Loucy (cell line): ENCODE results near the gene ZSWIM9.

Experiments
- H2AFZ ChIP-seq: fragments of 200-600 bp; sonication (generic); 2 replicates; pipeline ENCODE4 v1.6.0; 2016; ENCODE audit warnings: antibody characterized with exemption, mild to moderate bottlenecking, low read length, moderate library complexity
- H3F3A ChIP-seq: fragments of 200-600 bp; 2 replicates; pipeline ENCODE4 v1.6.0; 2016; ENCODE audit warnings: antibody characterized with exemption, low read depth, mild to moderate bottlenecking
- H3K27me3 ChIP-seq: fragments of 200-600 bp; sonication (generic); 2 replicates; pipeline ENCODE4 v1.6.1; 2014; ENCODE audit warnings: low read length, mild to moderate bottlenecking; ENCODE audit not compliant: insufficient read depth, poor library complexity, severe bottlenecking
- H3K36me3 ChIP-seq: fragments of 200-600 bp; sonication (generic); 2 replicates; pipeline ENCODE4 v1.6.1; 2016; ENCODE audit warnings: low read length; ENCODE audit not compliant: insufficient read depth
- H3K4me1 ChIP-seq: fragments of 200-600 bp; sonication (generic); 2 replicates; pipeline ENCODE4 v1.5.1; 2014; ENCODE audit warnings: low read length, mild to moderate bottlenecking; ENCODE audit not compliant: insufficient read depth, poor library complexity, severe bottlenecking
- H3K4me2 ChIP-seq: fragments of 200-600 bp; sonication (generic); 2 replicates; pipeline ENCODE4 v1.6.0; 2014; ENCODE audit warnings: antibody characterized with exemption, low read length, low read depth, mild to moderate bottlenecking; ENCODE audit not compliant: poor library complexity, severe bottlenecking
- H3K4me3 ChIP-seq: fragments of 200-600 bp; sonication (generic); 2 replicates; pipeline ENCODE4 v1.5.1; 2014; ENCODE audit warnings: low read length, mild to moderate bottlenecking, mixed read lengths; ENCODE audit not compliant: poor library complexity, severe bottlenecking
- H3K79me2 ChIP-seq: fragments of 200-600 bp; sonication (generic); 2 replicates; pipeline ENCODE4 v1.6.1; 2014; ENCODE audit warnings: low read length; ENCODE audit not compliant: insufficient read depth
- H3K9ac ChIP-seq: fragments of 200-600 bp; sonication (generic); 2 replicates; pipeline ENCODE4 v1.6.0; 2014; ENCODE audit warnings: mild to moderate bottlenecking, low read depth, low read length, moderate library complexity; ENCODE audit not compliant: poor library complexity, severe bottlenecking
- H3K9me2 ChIP-seq: fragments of 200-600 bp; sonication (generic); replicated peaks from 2 replicates; pipeline ENCODE4 v1.6.1; 2016; ENCODE audit warnings: low read depth, low read length, mixed read lengths
- H3K9me3 ChIP-seq: fragments of 200-600 bp; sonication (generic); 2 replicates; pipeline ENCODE4 v1.6.1; 2014; ENCODE audit warnings: mild to moderate bottlenecking, antibody characterized with exemption, low read length, low read depth; ENCODE audit not compliant: insufficient read depth
- H4K20me1 ChIP-seq: fragments of 200-600 bp; sonication (generic); 2 replicates; pipeline ENCODE4 v1.6.0; 2014; ENCODE audit warnings: antibody characterized with exemption, low read length, mild to moderate bottlenecking; ENCODE audit not compliant: insufficient read depth, poor library complexity, severe bottlenecking
- CTCF ChIP-seq: fragments of 200-600 bp; sonication (generic); conservative IDR thresholded peaks from 2 replicates; pipeline ENCODE4 v1.5.1; 2014; ENCODE audit warnings: mild to moderate bottlenecking, antibody characterized with exemption, low read length
- EZH2phosphoT487 ChIP-seq: fragments of 200-600 bp; IDR thresholded peaks from 2 replicates; pipeline ENCODE4 v1.6.1; 2018; ENCODE audit warnings: antibody characterized with exemption, mild to moderate bottlenecking, moderate library complexity, borderline replicate concordance

Gene ZSWIM9

GRCh38 chr19:48174445-48175030 is 4.1 kb downstream of the ZSWIM9 start:
- no peak overlapping the region for H3K9ac ChIP-seq
- no peaks in the 10 kb centered on the region for H3K9me2 ChIP-seq
- H3K4me2 ChIP-seq, result no peak overlapping the region
- H3K9me3 ChIP-seq, result no peaks in the 10 kb centered on the region
- no peak for TF ChIP-seq CTCF
- no peak for TF ChIP-seq EZH2phosphoT487
- H3K36me3 ChIP-seq, result no peaks in the 10 kb centered on the region
- H4K20me1 ChIP-seq, result no peaks in the 10 kb centered on the region
- H2AFZ ChIP-seq, result no peak overlapping the region
- peaks cover 17% of the 10 kb centered on the region for H3K79me2 ChIP-seq
- H3F3A ChIP-seq, result no peaks in the 10 kb centered on the region
- no peak overlapping the region for H3K4me3 ChIP-seq
- no peaks in the 10 kb centered on the region for H3K27me3 ChIP-seq
- peaks cover 4% of the 10 kb centered on the region for H3K4me1 ChIP-seq

- Histone ChIP-seq H3K27me3 (no peaks in the 10 kb centered on the region), H3K4me2 (no peak overlapping the region), H3K4me3 (no peak overlapping the region), H3K9me2 (no peaks in the 10 kb centered on the region), H3F3A (no peaks in the 10 kb centered on the region), H3K9ac (no peak overlapping the region), H3K36me3 (no peaks in the 10 kb centered on the region), H3K79me2 (peaks cover 16% of the 10 kb centered on the region), H3K4me1 (peaks cover 4% of the 10 kb centered on the region), H3K9me3 (no peaks in the 10 kb centered on the region), H2AFZ (no peak overlapping the region), H4K20me1 (no peaks in the 10 kb centered on the region)
- TF ChIP-seq EZH2phosphoT487, result no peak
- no peak for TF ChIP-seq CTCF
Observed at GRCh38 chr19:48175578-48175977, 5.1 kb downstream of the ZSWIM9 start.

GRCh38 chr19:48176226-48176625 is 5.7 kb downstream of the ZSWIM9 start:
- H3K9ac ChIP-seq, result no peak overlapping the region
- no peak for TF ChIP-seq CTCF
- no peak for TF ChIP-seq EZH2phosphoT487

More at GRCh38 chr19:48176226-48176625, 5.7 kb downstream of the ZSWIM9 start:
- H3K9me2 ChIP-seq, result no peaks in the 10 kb centered on the region
- H3K9me3 ChIP-seq, result 0 out of 2 replicates have a peak, but pooled peaks cover under 1% of the 10 kb centered on the region
- no peaks in the 10 kb centered on the region for H3F3A ChIP-seq
- no peak overlapping the region for H3K4me2 ChIP-seq
- H2AFZ ChIP-seq, result no peak overlapping the region
- peaks cover 11% of the 10 kb centered on the region for H3K79me2 ChIP-seq
- no peaks in the 10 kb centered on the region for H3K27me3 ChIP-seq
- H3K36me3 ChIP-seq, result no peaks in the 10 kb centered on the region
- no peak overlapping the region for H3K4me3 ChIP-seq
- no peaks in the 10 kb centered on the region for H3K4me1 ChIP-seq
- no peaks in the 10 kb centered on the region for H4K20me1 ChIP-seq
